D721Med (cell line): ENCODE measurements around the gene MUC5B.

Experiments
- DNase-seq: peaks from one replicate; pipeline ENCODE4 v3.0.0; 2011; ENCODE audit warnings: low spot score; ENCODE audit not compliant: insufficient read length
- FAIRE-seq: peaks from 2 replicates; lab custom pipeline; 2011; peaks lifted over from hg19 to GRCh38; lab: Jason Lieb, UNC
- CTCF ChIP-seq: IDR thresholded peaks from 2 replicates; pipeline ENCODE4 v1.5.1; 2012; ENCODE audit warnings: mild to moderate bottlenecking, control low read depth; ENCODE audit not compliant: insufficient read depth; ENCODE audit errors: missing control alignments

The MUC5B gene

DNA sequence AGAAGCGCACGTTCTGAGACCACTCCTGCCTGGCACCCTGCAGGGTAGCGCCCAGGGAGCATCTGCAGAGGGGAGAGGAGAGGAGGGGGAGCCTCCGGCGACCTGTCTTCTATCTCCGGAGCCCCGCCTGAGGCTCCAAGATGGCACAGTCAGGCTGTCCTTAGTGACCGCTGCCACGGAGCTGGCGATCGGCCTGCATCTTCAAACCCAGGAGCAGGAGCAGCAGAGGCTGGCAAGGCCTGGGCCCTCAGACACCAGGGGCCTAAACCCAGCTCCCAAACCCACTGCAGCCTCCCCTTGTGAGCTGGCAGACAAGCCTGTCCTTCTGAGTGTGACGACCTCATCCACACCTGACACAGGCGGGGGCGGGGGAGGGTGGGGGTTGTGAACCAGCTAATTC, 51.6 kb downstream of the MUC5B start:
- DNase-seq (no peak), FAIRE-seq (no peak)
- no peak for TF ChIP-seq CTCF

DNA sequence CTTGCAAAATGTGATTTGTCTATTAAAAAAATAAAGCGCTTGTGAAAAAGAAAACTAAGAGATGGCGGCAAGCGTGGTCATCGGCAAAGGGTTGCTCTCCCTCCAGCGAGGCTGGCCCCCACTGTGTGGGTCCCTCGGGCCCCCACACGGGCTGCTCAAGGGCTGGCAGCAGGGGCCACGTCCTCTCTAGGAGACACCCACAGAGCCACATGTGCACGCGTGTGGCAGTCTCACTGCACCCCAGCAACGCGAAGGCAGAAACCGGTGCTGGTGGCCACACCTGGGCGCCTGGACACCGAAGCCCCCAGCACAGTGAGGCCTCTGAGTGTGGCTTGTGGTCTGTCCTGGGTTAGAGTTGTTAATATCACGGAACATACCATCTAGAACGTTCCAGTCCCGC, 52.2 kb downstream of the MUC5B start:
- no peak for FAIRE-seq
- no peak for DNase-seq
- no peak for TF ChIP-seq CTCF

- TF ChIP-seq CTCF = no peak
- FAIRE-seq = no peak
- DNase-seq = no peak
These were observed 53.4 kb downstream of the MUC5B start for GRCh38 chr11:1276041-1276790.

GRCh38 chr11:1276866-1277615, 54.2 kb downstream of the MUC5B start:
- no peak for DNase-seq
- FAIRE-seq = no peak
- TF ChIP-seq CTCF = no peak

GRCh38 chr11:1277936-1278512, 55.2 kb downstream of the MUC5B start:
- TF ChIP-seq CTCF = no peak
- FAIRE-seq (no peak), DNase-seq (no peak)

GRCh38 chr11:1278766-1279673, 56.2 kb downstream of the MUC5B start:
- DNase-seq = no peak
- FAIRE-seq = no peak
- TF ChIP-seq CTCF = no peak
